Measurements from ENCODE around the gene ATXN2.

DNA sequence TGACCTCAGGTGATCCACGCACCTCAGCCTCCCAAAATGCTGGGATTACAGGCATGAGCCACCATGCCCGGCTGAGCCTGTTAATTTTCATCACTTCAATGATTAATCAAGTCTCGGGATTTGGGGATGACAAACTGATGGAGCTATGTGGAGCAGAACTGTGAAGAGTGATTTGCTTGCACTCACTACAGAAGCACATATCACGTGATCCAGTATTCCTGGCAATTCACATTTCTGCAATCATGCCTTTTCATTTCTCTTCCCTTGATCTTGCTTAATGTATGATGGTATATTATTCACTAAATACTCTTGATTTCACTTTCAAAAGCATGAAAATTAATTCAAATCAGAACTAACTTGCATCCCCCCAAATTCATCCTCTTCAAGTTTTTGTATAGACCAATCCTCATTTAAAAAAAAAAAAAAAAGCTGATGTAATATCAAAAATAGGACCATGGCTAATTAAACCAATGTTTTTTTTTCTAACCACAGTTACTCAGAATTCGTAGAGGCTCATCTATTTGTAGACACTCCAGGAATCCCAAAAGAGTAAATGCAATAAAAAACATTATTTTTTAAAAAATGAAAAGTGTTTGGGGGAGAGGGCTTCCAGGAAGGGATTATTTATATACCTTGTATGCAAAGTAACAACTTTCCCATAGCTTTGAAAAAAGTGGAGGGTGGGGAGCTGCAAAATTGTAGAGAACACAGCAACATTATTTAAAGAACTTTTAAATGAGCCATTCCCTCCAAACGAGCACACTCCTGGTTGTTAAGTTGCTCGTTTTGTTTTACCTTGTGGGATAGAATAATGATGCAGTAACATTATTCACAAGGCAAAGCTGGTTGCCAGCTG is 7.0 kb upstream of the ATXN2 start:
- TF ChIP-seq GATA2 (IDR thresholded peaks at IDR 0.05; ENCODE audit: low read depth, low read length): no peak
- TF ChIP-seq GATA3 (IDR thresholded peaks at IDR 0.05; ENCODE audit: low read depth, low read length): no peak
